Erythroblast (primary cell): Measurements from ENCODE around the gene CFAP100.

ENCODE experiments used
- GATA1 ChIP-seq: IDR thresholded peaks from 2 replicates; pipeline ENCODE4 v1.6.1; 2011; ENCODE audit warnings: low read depth, mild to moderate bottlenecking, control low read depth, low read length, moderate library complexity
- POLR2A ChIP-seq: IDR thresholded peaks from 2 replicates; pipeline ENCODE4 v1.6.1; 2011; ENCODE audit warnings: mild to moderate bottlenecking, low read length

DNA sequence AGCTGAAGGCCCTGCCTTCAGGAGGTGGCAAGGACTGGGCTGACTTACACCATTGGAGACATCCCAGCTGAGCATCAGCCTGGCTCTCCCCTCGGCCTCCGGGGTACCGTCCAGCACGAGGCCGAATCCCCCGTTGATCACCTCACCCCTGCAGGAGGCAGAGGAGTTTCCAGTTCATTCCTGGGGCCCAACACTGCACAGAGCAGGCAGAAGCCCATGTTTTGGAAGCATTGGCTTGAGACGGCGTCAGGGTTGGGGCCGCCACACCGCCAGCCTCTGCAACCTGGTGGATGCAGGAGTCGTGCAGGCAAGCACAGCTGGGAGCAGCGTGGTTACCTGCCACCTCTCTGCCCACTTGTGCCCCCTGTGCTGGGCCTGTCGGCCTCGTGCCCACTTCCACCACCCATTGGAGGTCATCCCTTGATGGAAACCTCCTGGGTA, 88.6 kb downstream of the CFAP100 start:
- TF ChIP-seq POLR2A (no peak), GATA1 (no peak)
